ENCODE results near the gene STK10.
"Not testable (repeated sequence)": the region's sequence is repeated elsewhere in the genome, so short reads cannot be mapped to it uniquely, and the experiment has no call there.

Gene STK10

DNA sequence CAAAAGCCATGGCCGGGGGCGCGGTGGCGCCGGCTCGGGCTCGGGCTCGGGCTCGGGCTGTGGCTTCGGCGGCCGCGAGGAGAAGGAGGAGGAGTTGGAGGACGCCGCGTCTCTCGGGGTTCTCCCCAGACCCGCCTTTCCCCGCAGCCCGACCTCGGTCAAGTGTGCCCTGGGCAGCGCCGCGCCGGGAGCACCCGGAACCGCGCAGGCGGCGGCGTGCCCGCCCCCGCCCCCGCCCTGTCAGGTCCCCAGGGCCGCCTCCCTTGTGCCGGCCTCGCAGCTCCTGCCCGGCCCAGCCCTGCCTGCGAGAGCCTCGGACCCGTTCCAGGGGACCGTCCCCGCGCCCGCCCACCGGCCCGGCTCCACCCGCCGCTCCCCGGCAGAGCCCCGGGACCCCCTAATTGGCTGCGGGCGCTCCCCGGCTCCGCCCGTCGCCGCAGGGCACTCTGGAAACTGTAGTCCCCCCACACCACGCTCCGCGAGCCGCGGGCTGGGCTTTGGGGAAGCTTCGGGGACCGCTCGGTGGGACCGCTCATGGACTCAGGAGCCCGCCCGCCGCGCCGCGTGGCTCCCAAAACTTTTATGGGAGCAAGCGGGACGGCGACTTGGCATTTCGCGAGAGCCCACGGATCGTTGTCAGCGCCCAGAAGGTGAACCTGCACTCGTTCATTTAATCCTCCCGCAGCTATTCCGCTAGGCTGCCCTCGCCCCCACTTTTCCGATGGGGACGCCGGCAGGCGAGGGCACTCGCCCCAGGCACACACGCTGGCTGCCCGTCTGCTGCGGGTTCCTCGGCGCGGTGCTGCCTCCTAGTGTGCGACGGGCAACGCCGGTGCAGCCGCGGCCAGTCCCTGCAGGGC is at the start of gene STK10:
Gene STK10 (minus strand): TSS at position 192 of the 860 bp plus-strand sequence. CDS start 182 bp downstream, at position 10.
- DNase-seq, result peak; percentile 90 to 93

DNA sequence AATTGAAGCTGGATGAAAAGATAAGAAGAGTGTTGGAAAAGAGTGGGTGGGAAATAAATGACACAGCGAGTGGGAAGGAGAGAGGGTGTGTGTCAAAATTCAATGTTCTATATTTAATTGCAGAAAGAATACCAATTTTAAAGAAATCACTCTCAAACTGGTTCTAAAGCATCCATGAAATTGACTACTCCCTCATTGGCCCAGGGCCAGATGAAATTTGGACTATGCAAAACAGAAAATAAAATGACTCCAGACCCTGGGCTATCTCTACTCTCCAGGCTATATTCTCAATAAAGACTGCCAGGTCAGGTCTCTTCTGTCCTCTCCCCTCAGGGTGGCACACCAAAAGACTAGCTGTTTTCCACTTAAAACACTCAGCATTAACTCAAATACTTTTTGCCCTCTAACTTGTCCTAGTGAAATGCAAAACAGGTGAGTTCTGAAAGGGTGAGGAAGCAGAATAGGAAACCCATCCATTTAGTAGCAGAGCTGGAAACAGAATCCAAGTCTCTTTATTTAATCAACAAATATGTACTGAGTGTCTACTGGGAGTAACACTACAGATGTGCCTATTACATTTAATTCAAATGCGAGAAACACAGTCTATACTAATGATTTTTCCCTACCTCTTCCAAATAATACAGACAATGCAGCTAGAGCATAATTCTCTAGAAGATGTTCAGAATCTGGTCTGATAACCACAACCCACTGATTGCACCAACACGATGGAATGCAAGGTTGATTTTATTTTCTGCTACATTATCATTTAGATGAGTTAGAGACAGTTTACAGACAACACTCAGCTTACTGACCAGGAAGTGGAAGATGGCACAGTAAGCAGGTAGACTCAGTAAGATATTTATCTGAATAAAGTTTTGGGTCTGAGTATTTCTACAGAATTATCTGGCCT is 48.1 kb upstream of the STK10 start:
- no peak for DNase-seq

DNA sequence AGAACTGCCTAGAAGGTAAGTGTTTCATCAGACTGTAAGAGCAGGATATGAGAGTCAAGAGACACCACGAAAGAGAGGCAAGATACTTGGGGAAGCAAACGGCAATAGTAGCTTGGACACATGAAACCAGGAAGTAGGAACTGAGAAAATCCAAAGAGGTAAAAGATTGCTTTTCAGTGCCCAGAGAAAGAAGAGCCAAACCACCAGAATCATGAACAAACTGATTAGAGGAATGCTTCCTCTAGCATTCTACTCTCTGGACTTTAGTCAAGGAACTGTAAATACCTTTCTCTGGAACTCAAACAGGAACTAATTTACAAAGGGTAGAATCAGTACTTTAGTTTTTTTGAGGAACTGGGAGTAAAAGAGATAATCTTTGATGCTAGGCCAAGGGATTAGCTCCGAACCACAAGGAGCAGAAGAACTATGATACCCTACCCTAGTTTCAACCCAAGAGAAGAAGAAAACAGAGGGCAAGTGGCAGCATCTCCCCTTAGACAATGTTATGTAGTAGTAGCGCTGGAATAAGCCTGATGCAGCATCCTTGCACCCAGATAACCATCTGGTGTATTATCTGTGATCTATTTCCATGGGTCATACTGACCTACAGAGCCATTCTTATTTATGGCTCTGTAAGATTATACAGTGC is 47.2 kb upstream of the STK10 start:
- no peak for DNase-seq

DNA sequence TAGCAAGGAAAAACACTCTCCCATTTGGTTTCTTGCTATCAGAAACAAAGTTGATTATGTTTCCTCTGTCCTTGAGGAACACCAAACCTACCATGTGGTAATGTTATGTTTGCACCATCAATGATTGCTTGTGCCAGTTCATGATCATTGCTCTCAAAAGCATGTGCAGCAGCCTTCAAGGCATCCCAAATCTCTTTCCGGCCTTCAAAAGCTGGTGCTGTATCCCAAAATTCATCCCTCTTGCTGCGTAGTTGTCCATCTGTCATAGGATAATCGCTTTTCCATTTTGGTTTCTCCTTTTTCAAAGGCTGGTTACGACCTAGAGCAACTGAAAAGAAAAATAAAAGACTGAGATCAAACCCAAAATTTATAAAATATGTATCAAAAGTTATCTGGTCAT is 46.0 kb upstream of the STK10 start:
- DNase-seq, result no peak

DNA sequence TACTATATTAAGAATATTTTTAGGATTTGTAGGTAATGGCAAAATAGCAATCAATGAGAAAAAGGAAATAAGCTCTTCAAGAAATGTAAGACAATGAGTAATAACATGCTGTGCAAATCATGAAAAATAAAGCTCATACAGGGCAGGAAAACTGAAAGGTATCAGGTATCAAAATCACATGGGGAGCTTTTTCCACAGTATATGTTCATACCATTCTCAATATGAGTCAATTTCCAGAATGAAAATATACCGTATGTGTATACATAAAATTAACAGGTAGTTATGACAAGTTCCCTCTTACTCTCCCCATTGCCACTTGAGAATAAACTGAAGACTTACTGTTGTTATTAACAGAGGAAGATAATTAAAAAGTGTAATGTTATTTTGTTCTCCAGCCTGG is 41.9 kb upstream of the STK10 start:
- no peak for DNase-seq

DNA sequence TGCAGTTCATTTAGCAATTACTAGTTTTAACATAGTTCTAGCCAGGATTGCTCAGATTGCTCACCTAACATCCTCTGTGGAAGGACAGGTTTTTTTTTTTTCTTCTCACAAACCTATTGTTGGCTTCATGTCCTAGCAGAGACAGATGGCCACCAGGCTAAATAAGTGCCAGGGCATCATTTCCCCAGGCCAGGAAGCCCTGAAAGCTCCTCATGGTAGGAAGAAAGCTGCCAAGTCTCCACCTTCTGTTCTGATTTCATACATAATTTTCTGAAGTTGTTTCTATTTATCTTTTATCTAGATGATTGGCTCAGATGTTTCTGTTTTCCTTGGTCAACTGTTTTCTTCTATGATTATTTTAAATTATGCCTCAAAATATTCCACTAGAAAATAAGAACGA is 37.0 kb upstream of the STK10 start:
- no peak for DNase-seq

DNA sequence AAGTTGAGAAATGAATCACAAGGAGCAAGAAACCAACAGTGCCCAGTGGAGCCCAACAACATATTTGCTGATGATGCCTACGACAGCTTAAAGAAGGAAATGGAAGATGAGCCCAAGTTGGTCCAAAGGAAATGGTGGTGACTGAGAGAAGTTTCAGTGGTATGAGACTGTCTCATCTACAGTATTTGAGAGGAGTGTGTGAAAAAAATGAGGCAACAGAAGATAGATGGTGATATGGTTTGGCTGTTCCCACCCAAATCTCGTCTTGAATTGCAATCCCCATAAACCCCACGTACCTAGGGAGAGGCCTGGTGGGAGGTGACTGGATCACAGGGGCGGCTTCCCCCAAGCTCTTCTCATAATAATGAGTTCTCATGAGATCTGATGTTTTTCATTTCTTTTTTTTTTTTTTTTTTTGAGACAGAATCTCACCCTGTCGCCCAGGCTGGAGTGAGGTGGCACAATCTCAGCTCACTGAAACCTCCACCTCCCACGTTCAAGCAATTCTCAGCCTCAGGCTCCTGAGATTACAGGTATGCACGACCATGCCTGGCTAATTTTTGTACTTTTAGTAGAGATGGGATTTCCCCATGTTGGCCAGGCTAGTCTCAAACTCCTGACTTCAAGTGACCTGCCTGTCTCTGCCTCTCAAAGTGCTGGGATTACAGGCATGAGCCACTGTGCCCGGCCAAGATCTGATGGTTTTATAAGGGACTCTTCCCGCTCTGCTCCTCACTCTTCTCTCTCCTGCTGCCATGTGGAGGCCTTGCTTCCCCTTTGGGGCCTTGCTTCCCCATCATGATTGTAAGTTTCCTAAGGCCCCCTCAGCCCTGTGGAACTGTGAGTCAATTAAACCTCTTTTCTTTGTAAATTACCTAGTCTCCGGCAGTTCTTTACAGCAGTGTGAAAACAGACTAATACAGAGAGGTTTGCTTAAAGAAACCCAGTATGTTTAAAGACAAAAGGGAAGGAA is 36.2 kb upstream of the STK10 start:
- DNase-seq, result no peak

DNA sequence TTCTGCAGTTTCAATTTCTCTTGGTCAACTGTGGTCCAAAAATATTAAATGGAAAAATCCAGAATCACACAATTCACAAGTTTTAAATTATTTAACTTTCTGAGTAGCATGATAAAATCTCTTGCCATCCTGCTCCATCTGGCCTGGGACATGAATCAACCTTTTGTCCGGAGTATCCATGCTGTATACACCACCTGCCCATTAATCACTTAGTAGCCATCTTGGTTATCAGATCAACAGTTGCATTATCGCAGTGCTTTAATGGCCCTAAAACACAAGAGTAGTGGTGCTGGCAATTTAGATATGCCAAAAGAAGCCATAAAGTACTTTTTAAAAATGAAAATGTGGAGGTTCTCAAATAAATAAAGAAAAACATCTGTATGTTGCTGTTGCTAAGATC is 31.3 kb upstream of the STK10 start:
- no peak for DNase-seq

DNA sequence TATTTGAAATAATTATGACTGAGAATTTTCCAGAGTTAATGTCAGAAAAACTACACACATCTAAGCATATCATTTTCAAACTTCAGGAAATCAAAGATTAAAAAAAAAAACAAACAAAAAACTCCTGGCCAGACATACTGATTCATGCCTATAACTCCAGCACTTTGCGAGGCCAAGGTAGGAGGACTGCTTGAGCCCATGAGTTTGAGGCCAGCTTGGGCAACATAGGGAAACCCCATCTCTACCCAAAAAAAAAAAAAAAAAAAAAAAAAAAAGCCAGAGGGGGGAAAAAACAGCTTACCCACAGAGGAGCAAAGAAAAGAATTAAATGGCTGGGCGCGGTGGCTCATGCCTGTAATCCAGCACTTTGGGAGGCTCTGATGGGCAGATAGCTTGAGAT is 28.3 kb upstream of the STK10 start:
- DNase-seq, result no peak

DNA sequence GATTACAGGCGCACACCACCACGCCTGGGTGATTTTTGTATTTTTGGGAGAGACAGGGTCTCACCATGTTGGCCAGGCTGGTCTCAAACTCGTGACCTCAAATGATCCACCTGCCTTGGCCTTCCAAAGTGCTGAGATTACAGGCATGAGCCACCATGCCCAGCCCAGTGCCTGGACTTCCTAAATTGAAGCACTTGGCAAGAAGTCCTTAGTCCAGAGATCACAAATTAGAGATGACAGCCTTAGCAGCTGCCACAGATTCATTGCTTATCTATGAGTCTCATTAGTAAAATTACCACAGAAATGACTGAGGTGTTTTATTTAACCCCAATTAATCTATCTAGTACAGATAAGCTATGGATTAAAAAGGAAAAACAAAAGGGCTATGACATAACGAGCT is 25.1 kb upstream of the STK10 start:
- DNase-seq, result no peak

DNA sequence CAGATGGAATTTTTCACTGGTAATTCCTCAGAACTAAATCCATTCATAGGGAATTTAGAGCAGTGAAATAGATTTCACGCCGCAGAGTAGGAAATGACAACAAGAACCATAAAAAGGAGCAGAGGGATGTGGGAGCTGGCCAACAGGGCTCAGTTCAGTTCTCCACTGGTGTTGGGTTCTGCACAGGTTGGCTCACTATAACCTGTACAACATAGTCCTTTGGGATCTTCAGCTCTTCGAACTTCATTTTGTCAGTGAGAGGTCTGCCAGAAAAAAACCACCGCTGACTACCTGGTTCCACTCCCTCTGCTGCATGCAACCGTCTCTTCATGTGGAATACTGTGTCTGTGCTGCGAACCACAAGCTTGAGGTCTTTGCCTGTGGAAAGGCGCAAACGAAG is 23.7 kb upstream of the STK10 start:
- no peak for DNase-seq

DNA sequence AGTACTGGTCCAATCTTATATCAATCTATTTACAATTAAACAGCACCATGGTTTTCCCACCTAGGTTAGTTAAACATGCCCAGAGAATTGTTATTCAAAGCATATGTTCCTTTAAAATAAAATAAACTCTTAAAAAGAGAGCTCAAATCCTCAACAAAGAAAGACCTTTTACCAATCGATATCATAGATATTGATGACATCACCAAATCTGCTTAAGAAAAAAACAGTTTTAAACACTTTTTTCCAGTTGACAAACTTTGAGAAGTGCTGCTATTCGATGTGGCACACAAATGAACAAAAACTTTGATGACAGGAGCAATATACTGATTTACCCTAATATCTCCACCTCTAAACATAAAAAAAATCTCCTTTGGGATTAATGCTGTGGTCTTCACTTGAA is 21.7 kb upstream of the STK10 start:
- no peak for DNase-seq

DNA sequence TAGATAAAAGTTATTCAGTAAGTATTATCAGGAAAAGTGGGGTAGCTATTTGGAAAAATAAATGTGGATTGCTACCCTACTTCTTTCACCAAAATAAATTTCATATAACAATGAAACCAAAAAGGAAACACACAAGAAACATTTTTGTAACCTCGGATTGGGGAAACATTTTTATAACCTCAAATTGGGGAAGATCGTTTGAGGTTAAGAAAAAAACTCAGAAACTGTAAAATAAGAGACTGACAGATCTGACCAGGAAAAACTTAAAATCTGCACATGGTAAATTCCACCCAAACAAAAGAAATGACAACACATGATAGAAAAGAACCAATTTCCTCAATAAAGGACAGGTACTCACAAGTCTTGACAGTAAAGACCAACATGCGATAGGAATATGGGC is 19.5 kb upstream of the STK10 start:
- no peak for DNase-seq

DNA sequence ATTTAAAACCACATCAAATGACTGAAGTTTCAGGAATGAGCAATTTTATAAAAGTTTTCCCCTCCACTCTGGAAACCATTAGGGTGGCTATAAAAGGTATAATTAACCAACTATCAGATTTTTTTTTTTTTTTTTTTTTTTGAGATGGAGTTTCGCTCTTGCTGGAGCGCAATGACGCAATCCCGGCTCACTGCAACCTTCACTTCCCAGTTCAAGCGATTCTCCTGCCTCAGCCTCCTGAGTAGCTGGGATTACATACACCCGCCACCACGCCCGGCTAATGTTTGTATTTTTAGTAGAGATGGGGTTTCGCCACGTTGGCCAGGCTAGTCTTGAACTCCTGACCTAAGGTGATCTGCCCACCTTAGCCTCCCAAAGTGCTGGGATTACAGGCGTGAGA is 18.0 kb upstream of the STK10 start:
- DNase-seq, result not testable (repeated sequence)

DNA sequence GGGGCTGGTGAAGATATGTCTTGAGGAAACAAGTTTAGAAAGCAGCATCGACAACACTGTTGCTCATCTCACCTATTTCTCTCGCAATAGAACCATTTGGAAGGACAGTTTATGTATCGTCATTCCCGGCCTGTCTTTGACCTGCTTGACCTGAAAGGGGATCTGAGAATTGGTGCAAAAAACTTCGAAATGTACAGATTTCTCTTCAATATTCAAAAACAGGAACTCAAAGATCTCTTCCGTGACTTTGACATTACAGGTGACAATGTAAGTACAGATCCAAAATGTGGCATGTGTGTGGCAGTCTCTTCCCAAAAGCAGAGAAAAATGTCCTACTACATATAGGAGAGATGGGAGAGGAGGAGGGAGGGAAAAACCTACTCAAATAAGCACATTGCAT is 12.5 kb upstream of the STK10 start:
- DNase-seq, result no peak

DNA sequence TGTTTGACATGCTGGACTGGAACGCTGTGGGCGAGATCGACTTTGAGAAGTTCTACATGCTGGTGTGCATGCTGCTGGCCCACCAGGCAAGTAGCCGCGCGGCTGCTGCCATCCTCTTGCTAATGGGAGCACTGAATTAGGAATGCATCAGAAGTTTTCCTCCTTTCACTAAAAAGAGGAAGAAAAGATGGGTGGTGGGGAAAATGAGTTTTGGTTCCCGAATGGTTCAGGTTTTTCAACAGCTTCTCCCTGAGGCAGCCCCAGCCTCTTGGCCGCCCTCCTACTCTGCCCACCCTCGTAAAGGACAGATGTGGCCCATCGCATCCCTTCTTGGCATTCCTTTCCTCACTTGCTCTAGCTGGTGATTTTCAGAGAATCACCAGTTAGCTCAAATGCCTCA is 11.4 kb upstream of the STK10 start:
- DNase-seq, result no peak

DNA sequence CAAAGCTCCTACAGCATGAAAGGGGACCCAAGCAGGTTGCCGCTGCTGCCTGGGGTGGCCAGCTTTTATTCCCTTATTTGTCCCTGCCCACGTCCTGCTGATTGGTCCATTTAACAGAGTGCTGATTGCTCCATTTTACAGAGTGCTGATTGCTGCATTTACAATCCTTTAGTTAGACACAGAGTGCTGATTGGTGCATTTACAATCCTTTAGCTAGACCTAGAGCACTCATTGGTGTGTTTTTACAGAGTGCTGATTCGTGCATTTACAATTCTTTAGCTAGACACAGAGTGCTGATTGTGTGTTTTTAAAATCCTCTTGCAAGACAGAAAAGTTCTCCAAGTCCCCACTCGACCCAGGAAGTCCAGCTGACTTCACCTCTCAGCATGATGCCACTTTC is 9.8 kb upstream of the STK10 start:
- DNase-seq, result not testable (repeated sequence)

DNA sequence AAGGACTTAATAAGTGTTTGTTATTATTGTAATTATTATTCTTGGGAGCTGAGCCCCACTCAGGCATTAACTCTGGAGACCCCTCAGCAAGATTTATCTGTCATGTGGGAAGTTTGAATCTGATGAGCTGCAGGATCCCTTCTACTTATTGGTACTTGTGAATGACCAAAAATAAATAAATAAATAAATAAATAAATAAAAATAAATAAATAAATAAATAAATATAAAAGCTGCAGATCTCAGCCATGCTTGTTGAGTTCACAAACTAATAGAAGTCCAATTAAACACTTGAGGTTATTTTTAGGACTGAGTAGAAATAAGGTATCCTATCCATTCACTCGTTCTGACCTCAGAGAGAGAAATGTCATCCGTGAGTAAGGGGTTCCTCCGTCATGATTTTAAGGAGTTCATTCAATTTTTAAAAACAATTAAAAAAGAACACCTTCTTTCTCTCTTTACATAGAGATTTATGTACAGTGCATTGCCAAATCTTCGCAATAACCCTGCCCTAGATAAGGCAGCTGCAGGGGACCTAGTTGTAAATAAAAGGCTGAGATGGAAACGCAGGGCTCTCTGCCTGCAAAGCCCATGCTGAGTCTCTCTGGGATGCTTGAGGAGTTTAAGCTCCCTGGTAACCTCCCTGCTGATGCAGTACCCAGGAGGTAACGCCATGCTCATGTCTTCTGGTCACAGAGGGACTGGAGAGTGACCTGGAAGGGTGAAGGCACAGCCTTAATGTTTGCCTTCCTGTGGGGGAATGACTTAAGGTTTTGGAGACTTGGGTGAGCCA is 7.2 kb upstream of the STK10 start:
- no peak for DNase-seq

DNA sequence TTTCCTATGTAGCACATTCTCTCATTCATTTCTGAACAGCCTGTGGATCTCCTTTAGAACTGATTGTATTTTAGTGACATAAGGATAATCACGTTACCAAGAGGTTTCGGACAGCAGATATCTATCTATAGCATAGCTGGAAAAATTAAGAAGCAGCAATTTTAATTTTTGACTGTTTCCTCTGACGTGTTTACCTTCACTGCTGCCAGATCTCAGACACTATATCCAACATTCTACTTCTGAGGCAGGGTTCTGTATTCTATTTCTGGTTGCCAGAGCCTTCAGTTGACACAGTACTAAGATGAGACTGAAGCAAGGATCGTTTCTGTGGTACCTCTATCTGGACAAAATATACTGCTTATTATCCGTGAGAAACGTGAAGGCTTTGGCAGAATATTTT is 5.8 kb upstream of the STK10 start, which contains the start of gene EFCAB9:
Gene EFCAB9 (plus strand): TSS at position 301 of the 400 bp plus-strand sequence. CDS start 1 bp downstream, at position 302.
- no peak for DNase-seq

DNA sequence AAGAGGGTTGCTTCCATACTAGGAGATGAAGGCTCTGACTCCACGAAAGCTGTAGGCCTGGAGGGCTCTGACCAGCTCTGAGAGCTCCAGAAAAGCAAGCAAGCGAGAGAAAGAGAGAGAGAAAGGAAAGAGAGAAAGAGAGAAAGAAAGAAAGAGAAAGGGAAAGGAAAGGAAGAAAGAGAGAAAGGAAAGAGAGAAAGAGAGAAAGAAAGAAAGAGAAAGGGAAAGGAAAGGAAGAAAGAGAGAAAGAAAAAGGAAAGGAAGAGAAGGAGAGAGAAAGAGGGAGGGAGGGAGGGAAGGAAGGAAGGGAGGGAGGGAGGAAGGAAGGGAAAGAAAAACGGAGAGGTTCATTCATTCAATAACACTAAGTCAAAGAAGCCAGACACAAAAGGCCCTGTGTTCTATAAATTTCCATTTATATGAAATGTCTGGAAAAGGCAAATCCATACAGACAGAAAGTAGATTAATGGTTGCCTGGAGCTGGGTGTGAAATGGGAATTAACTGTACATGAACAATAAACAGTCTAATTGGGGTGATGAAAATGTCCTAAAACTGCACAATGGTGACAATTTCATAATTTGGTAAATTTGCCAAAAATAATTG is 1.8 kb upstream of the STK10 start:
- no peak for DNase-seq
